ENCODE results near the gene CDK5RAP2.

Gene CDK5RAP2

DNA sequence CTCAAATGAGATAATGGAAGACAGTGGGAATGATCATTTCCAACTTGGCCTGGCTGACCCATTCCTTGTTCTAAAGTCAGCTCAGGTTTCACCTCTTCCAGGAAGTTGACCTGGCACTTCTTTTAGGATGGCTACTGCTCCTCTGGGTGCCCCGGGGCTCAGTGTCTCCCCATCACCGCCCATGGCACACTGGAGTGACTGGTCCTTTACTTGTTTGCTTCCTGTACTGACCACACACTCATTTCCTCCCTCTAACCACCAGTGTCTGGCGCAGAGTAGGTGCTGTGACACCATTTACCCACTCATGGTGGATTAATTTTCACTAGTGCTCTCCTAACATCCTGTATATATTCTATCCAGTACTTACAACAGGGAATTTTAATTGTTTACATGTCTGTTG lies 183.5 kb downstream of the CDK5RAP2 start:
- no peak for DNase-seq

DNA sequence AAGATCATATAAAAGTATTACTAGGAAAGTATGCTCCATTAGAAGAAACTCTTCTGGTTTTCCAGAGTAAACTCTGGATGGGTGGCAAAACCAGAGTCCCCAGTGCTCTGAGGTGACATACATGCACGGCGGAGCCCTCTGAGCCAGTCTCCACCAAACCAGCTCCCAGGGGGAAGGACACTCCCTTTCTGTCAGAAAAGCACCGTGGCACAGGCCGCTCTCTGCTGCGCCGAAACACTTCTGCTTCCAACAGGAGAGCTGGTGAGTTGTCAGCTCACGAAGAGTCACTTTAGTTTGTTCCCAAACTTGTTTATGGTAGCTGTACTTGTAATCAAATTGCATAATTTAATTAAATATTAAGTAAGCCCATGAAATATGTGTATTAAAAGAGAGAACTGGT lies 184.6 kb downstream of the CDK5RAP2 start:
- no peak for DNase-seq

DNA sequence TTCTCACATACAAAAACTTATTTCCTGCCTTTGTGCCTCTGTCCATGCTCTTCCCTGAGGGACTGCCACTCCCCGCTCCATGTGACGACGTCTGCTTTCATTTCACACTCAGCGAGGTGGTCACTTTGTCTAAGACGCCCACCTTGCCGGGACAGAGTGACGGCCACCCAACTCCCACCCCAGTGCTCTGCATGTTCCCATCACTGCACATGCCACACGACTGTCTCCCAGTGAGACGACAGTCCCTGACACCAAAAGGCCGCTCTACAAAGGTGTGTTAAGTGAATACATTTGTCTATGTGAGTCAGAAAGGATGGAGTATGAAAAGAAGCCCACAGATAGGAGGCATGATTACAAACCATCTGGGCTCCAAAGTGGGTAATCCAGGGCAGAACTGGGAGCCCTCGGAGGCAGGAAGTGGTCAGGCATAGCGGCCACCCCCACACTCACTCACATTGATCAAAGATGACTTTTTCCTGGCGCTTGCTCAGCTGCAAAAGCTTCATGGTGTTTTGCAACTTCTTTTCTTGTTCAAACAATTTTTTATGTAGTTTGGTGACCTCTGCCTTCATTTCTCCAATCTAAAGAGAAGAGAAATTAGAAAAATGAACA lies 185.8 kb downstream of the CDK5RAP2 start:
- no peak for DNase-seq

- DNase-seq: no peak
Measured at GRCh38 chr9:120393386-120394057, 186.4 kb downstream of the CDK5RAP2 start.

DNA sequence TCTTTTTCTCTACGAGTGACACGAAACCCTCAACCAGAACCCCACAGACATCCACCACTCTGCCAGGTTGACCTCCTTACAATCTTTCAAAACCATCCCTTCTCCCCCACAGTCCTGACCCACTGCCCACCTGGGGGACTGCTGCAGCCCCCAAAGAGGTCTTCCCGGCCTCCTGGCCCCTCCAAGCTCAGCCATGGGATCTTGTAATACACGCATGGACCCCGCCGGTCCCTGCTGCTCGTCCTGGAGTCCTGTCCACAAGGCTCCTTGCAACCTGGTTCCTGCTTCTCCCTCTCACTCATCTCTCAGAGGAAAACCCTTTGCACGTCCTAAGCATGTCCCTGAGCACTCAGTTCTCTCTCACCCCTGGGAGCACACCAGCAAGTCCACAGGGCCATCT lies 187.3 kb downstream of the CDK5RAP2 start:
- DNase-seq: no peak

GRCh38 chr9:120392245-120392644 lies 187.7 kb downstream of the CDK5RAP2 start:
- no peak for DNase-seq

- no peak for DNase-seq
Measured at GRCh38 chr9:120391691-120392090, 188.3 kb downstream of the CDK5RAP2 start.

DNA sequence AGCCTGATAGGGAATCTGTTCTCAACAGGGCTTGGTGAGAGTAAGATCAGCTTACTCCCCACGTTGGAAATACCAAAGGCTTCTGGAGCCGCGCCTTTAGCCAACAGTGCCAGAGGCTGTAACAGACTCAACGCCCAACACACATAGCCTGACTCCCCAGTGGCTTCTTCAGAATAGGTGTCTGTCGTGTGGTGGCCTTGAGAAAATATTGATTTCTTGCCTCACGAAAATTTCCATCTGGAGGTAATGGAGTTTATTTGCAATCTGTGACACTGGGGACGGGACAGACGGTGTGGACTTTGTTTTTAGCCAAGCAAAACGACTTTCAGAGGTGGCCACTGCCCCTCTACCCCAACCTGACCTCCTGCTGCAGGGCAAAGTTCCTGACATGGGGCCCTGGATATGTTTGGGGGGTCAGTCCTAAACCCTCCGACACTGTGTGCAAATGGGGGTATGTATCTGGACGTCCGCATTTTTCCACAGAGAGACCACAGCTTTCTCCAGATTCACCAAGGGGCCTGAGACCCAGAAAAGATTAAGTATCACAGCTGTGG lies 189.3 kb downstream of the CDK5RAP2 start:
- DNase-seq: no peak

DNA sequence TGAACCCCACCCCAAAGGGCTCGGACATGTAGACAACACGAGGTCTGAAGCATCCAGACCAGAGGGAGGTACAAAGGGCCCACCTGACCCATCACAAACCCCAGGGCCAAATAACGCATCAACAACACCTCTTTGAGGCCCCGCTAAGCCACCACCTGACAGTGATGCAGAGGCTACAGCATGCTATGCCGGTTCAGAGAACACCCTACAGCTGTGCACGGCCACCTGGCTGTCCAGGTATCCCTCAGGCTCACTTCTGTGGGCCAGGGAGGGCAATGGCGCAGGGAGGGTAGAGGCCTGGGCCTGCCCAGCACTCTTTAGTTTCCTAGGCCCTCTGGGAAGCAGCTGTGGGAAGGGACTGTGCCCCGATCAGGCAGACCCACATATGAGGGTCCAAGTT lies 190.1 kb downstream of the CDK5RAP2 start:
- no peak for DNase-seq

DNA sequence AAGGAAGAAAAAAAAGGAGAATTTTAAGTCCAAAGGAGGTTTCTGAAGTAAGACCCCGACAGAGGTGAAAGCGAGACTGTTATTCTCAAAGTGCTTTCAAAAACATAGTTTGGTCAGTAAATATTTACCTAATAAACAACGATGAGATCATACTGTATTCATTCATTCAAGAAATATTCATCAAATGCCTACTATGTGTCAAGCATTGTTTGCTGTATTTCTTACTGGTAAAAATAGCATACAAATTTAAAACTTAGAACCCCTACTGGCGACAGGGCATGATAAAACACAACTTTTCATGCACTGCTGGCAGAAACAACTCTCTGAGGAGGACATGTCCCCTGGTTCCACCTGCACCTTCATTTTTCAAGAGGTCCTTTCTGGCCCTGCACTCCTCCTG lies 190.7 kb downstream of the CDK5RAP2 start:
- no peak for DNase-seq

GRCh38 chr9:120388003-120388855 lies 191.7 kb downstream of the CDK5RAP2 start:
- DNase-seq: peak in 1 of 2 experiments; percentile 15

- DNase-seq: peak; percentile 94 to 96
Measured at GRCh38 chr9:120387257-120388002, 192.5 kb downstream of the CDK5RAP2 start.

DNA sequence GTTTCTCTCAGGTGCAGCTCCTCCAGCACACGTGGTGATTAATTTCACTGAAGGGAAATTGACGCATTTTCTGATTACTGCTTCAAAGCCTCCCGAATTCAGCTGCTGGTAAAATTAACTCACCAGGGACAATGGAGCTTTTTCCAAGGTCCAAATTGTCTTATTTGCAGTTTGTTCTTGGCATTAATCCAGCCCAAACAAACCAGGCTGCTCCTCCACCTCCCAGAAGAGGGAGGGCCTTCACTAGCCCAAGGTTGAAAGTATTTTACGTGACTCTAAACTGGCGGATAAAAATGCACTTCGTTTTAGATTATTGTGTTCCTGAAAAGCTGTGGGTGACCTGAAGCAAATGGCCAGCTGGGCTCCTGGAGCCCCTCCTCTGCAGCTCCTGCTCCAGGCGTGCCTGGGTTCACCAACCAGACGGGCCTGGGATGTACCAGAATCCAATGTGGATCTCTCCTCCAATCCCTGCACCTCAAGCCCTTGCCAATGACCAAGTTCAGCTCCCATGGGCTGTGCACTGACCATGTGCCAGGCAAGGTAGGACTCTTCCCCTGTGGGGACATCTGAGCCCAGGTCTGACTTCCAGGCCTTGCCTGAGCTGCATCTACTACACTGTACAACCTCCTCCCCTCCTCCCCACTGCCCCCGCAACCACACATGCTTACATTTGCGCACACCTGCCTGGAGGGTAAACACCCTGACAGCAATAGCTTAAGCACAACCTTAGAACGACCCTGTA lies 193.4 kb downstream of the CDK5RAP2 start:
- DNase-seq: peak; percentile 79 to 89

DNA sequence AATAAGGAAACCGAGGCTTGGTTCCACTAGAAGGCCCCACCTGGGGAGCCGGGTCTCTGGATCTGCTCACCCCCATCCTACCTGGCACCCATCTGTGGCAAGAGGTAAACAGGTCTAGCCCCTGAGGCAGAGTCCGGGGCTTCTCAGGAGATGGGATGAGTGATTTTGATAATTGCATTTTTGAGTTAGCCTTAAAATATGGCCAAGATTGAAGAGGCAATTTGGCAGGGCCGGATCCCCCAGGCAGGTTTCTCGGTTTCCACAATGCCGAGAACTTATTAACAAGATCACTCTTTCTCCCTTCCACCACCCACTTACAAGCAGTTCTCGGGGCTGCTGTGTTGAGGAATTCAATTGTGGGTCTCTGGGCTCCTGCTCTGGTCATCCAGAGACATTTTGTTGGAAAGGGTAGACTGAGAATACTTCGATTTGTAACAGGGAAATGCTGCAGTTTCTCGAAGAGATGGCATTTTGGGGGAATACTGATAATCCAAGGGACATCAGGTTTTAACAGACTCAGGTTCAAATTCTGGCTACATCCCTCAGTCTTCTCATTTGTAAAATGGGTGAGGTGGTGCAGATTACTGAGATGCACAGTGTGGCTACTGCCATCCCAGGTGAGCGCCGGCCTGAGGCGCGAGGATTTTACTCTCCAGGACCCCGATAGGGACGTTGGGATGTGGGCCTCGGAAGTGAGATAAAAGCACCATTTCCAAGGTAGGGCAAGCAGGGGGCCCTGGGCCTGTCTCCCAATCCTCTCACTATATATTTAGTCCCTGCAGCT lies 194.2 kb downstream of the CDK5RAP2 start:
- DNase-seq: no peak

DNA sequence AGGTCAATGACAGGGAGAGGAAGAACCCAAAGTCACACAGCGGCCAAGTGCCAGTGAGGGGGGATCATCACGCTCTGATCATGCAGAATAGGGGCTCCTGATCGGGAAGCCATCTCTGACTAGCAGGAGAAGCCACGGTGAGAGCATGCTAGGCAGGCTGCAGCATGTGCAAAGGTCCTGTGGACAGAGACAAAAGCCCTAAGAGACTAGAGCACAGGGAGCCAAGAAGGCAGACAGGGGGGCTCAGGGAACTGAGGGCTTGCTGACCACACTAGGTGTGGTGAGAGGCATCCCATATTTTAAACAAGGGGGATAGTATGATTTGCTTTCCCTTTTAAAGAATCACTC lies 195.1 kb downstream of the CDK5RAP2 start:
- DNase-seq: no peak

- peak; percentile 75 to 84 for DNase-seq
Measured at GRCh38 chr9:120383999-120384924, 195.7 kb downstream of the CDK5RAP2 start.

GRCh38 chr9:120383611-120383998 lies 196.4 kb downstream of the CDK5RAP2 start:
- DNase-seq: peak in 1 of 2 experiments; percentile 62

GRCh38 chr9:120382453-120382852 lies 197.5 kb downstream of the CDK5RAP2 start:
- DNase-seq: no peak

GRCh38 chr9:120381839-120382238 lies 198.1 kb downstream of the CDK5RAP2 start:
- no peak for DNase-seq

GRCh38 chr9:120379611-120380010 lies 200.4 kb downstream of the CDK5RAP2 start:
- no peak for DNase-seq

Measured in SHP77 (cell line).